Panc1 (cell line): Measurements from ENCODE around the gene NPSR1. TPM values are rescaled to one million over a fixed set of nuclear protein-coding genes. Genes with fewer than 3 reads are reported as not detected.

ENCODE experiments used
- ATAC-seq: fragments of 200-7000 bp; cut with Tn5 transposase; 2 replicates; pipeline ENCODE4 v1.9.1; 2020; ENCODE audit warnings: mild to moderate bottlenecking, moderate library complexity
- BruUV-seq: library from RNA; stranded (reverse); fragments of 400-500 nt; replicated peaks from 2 replicates; lab custom pipeline; 2021; lab: Mats Ljungman, UMichigan
- CTCF ChIA-PET: fragments of 300-600 bp; sonication (Branson Sonifier 250); formaldehyde crosslinking; loops from one replicate; lab custom pipeline; 2022; ENCODE audit warnings: antibody characterized with exemption; lab: Charles Lee
- POLR2A ChIA-PET: fragments of 300-600 bp; sonication (Branson Sonifier 250); formaldehyde crosslinking; loops from one replicate; lab custom pipeline; 2022; ENCODE audit warnings: antibody characterized with exemption; lab: Charles Lee
- DNase-seq: peaks from one replicate; pipeline ENCODE4 v3.0.0-alpha.2; 2010; ENCODE audit warnings: low read depth, low spot score
- H3K27ac ChIP-seq: 2 replicates; pipeline ENCODE4 v1.5.1; 2011; ENCODE audit warnings: mild to moderate bottlenecking, low read length, inconsistent platforms
- H3K27me3 ChIP-seq: fragments of 200-500 bp; sonication (Bioruptor generic); 2 replicates; pipeline ENCODE4 v1.6.0; 2014; ENCODE audit warnings: low read length, inconsistent platforms; ENCODE audit not compliant: control insufficient read depth, insufficient read depth
- H3K36me3 ChIP-seq: fragments of 200-500 bp; sonication (Bioruptor generic); 2 replicates; pipeline ENCODE4 v1.5.1; 2014; ENCODE audit warnings: inconsistent platforms, mild to moderate bottlenecking, low read length, moderate library complexity; ENCODE audit not compliant: control insufficient read depth, insufficient read depth
- H3K4me1 ChIP-seq: 2 replicates; pipeline ENCODE4 v1.5.1; 2011; ENCODE audit warnings: inconsistent platforms, mild to moderate bottlenecking, low read length, moderate library complexity; ENCODE audit not compliant: control insufficient read depth, insufficient read depth
- H3K4me3 ChIP-seq, 2 experiments: 2 replicates each; pipeline ENCODE4 v1.5.1; 2011 to 2012; ENCODE audit warnings: low read depth in 2 of 2, low read length in 2 of 2, mild to moderate bottlenecking in 2 of 2, inconsistent platforms in 1 of 2, moderate library complexity in 1 of 2
- H3K9me3 ChIP-seq: fragments of 200-500 bp; sonication (Bioruptor generic); 2 replicates; pipeline ENCODE4 v1.5.1; 2014; ENCODE audit warnings: low read depth, mild to moderate bottlenecking, inconsistent platforms, low read length, moderate library complexity; ENCODE audit not compliant: control insufficient read depth, insufficient read depth
- CTCF ChIP-seq: fragments of 450-650 bp; IDR thresholded peaks from 2 replicates; pipeline ENCODE4 v1.5.1; 2017; ENCODE audit warnings: mild to moderate bottlenecking
- POLR2AphosphoS5 ChIP-seq: IDR thresholded peaks from 2 replicates; pipeline ENCODE4 v1.6.1; 2012; ENCODE audit warnings: mild to moderate bottlenecking, low read depth, low read length, moderate library complexity
- REST ChIP-seq, 2 experiments: IDR thresholded peaks; 2 replicates each; pipeline ENCODE4 v1.6.1; 2011 to 2012; ENCODE audit warnings: low read depth in 2 of 2, control low read depth in 1 of 2, low read length in 1 of 2, mild to moderate bottlenecking in 1 of 2, moderate library complexity in 1 of 2; ENCODE audit not compliant: insufficient read depth in 1 of 2
- SIN3A ChIP-seq: IDR thresholded peaks from 2 replicates; pipeline ENCODE4 v1.6.1; 2012; ENCODE audit warnings: low read depth, mild to moderate bottlenecking, low read length, moderate library complexity, borderline replicate concordance; ENCODE audit not compliant: insufficient read depth
- TCF7L2 ChIP-seq: IDR thresholded peaks from 2 replicates; pipeline ENCODE4 v1.6.1; 2011; ENCODE audit warnings: mild to moderate bottlenecking, low read depth, low read length, inconsistent platforms
- in situ Hi-C: cut with HindIII; loops from 2 replicates; pipeline ENCODE4 v1.10.0; 2016; ENCODE audit warnings: low sequenced_read_pairs, low pct_unique_long_range_greater_than_20kb
- intact Hi-C: fragments of 100-400 bp; cut with micrococcal nuclease; formaldehyde crosslinking; loops from one replicate; pipeline ENCODE4 v1.10.0; 2022; ENCODE audit not compliant: unreplicated experiment
- total RNA-seq: library from RNA; stranded (reverse); gene quantifications from one replicate; pipeline ENCODE4 v1.2.1, GENCODE V29; 2021; ENCODE audit not compliant: unreplicated experiment

NPSR1 gene
- total RNA-seq, 1 experiment from 2014 or later, result not detected

- TF ChIP-seq REST (IDR thresholded peaks at IDR 0.05; ENCODE audit: insufficient read depth in 1 of 2, low read depth in 2 of 2, low read length in 1 of 2), result no peak
- no peak for TF ChIP-seq SIN3A
- no peak for TF ChIP-seq TCF7L2
- TF ChIP-seq CTCF, result no peak
- TF ChIP-seq POLR2AphosphoS5, result no peak
- no peaks in the 10 kb centered on the region for H3K4me1 ChIP-seq
- H3K36me3 ChIP-seq, result no peaks in the 10 kb centered on the region
- intact Hi-C loops (loop anchor here (10.0 kb wide), 1 partner anchor 165 kb away; no protein-coding TSS in a partner anchor), in situ Hi-C loops (no loop called here)
- no peaks in the 10 kb centered on the region for H3K9me3 ChIP-seq
- ChIA-PET CTCF (no interaction called here), POLR2A (no interaction called here)
- no TSS peak for BruUV-seq
- no peak overlapping the region for H3K4me3 ChIP-seq
- DNase-seq (no peak), ATAC-seq (no peak)
- H3K27ac ChIP-seq, result no peak overlapping the region
- H3K27me3 ChIP-seq, result no peaks in the 10 kb centered on the region
Measured at GRCh38 chr7:34760271-34760670, 102.3 kb downstream of the NPSR1 start.

DNA sequence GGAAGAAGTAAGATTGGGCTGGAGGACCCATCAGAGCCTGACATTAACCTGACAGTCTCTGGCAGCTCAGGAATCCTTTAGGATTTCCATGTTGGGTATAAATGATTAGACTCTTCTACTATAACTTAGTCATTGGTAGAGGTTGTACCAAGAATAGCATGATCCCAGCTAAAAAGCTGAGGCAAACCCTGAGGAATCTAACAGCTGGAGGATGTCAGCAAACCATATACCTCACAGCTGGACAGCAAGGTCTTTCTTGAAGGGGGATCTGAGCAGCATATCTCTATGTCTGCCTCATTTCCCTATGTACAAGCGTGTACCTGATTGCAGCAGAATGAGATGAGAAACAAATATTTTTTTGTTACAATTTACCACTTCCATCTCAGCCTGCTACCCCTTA lies 103.2 kb downstream of the NPSR1 start:
- ChIA-PET POLR2A (interaction anchor here (0.6 kb wide), 1 partner anchor 110 kb away, joined by 4 read pairs; no protein-coding TSS in a partner anchor), CTCF (no interaction called here)
- ATAC-seq, result no peak
- in situ Hi-C loops, result no loop called here
- no peak overlapping the region for H3K27ac ChIP-seq
- no peaks in the 10 kb centered on the region for H3K4me1 ChIP-seq
- no TSS peak for BruUV-seq
- no peaks in the 10 kb centered on the region for H3K36me3 ChIP-seq
- TF ChIP-seq REST (IDR thresholded peaks at IDR 0.05; ENCODE audit: insufficient read depth in 1 of 2, low read depth in 2 of 2, low read length in 1 of 2) (no peak), TCF7L2 (no peak), SIN3A (no peak), POLR2AphosphoS5 (no peak), CTCF (no peak)
- intact Hi-C loops, result loop anchor here (10.0 kb wide), 1 partner anchor 164 kb away; no protein-coding TSS in a partner anchor
- H3K27me3 ChIP-seq, result no peaks in the 10 kb centered on the region
- no peaks in the 10 kb centered on the region for H3K9me3 ChIP-seq
- no peak overlapping the region for H3K4me3 ChIP-seq
- no peak for DNase-seq
